ENCODE results near the gene SF3A2.

- TF ChIP-seq CTCF (conservative IDR thresholded peaks at IDR 0.05; ENCODE audit: low read depth in 2 of 2): no peak
- TF ChIP-seq ETS1 (IDR thresholded peaks at IDR 0.05): no peak
- no peak for TF ChIP-seq POLR2AphosphoS5 (IDR thresholded peaks at IDR 0.05; ENCODE audit: low read depth)
- TF ChIP-seq EZH2phosphoT487 (IDR thresholded peaks at IDR 0.05; ENCODE audit: unreplicated experiment): no peak
- no peak for TF ChIP-seq REST (IDR thresholded peaks at IDR 0.05; ENCODE audit: unreplicated experiment)
- no peak for TF ChIP-seq EZH2 (IDR thresholded peaks at IDR 0.05; ENCODE audit: low read depth, unreplicated experiment)
- TF ChIP-seq JUNB (IDR thresholded peaks at IDR 0.05; ENCODE audit: unreplicated experiment): no peak
- TF ChIP-seq NANOG (IDR thresholded peaks at IDR 0.05; ENCODE audit: borderline replicate concordance): no peak
- no peak for TF ChIP-seq CREB1 (CRISPR knock-in tag; IDR thresholded peaks at IDR 0.05; ENCODE audit: low read depth)
- no peak for TF ChIP-seq ZNF462 (CRISPR knock-in tag; IDR thresholded peaks at IDR 0.05)
- TF ChIP-seq ZNF331 (CRISPR knock-in tag; IDR thresholded peaks at IDR 0.05; ENCODE audit: low read depth): no peak
- no peak for TF ChIP-seq ZNF114 (CRISPR knock-in tag; IDR thresholded peaks at IDR 0.05)
Measured at GRCh38 chr19:2266183-2266993, 29.8 kb downstream of the SF3A2 start.

Measured in GM23338 (cell line).